Hematopoietic multipotent progenitor cell treated with erythropoietin and hydrocortisone succinate and interleukin-3 and kit ligand, for 4 days (in vitro differentiated cells): Measurements from ENCODE around the gene CREB3L2.
A peak's percentile ranks its signal among the peaks of the same experiment; 100 is the strongest.

Experiments
- DNase-seq: peaks from one replicate; pipeline ENCODE4 v3.0.0-alpha.2; 2015

The CREB3L2 gene

DNA sequence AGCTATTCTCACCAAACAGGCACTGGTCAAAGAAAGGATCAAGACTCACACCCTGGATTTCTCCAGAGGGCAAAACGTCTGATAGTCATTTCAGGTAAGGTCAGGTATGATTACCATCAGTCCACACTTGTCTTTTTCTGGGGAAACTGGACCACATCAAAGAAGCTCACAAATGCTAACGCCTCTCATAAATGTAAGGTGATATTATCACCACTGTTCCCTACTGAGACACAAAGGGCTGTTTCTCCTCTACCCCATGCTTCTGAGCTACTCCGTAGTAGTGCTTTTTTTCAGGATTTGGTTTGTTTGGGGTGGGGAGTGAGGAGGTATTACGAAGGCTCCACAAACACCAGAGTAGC is 51.6 kb downstream of the CREB3L2 start:
- no peak for DNase-seq

DNA sequence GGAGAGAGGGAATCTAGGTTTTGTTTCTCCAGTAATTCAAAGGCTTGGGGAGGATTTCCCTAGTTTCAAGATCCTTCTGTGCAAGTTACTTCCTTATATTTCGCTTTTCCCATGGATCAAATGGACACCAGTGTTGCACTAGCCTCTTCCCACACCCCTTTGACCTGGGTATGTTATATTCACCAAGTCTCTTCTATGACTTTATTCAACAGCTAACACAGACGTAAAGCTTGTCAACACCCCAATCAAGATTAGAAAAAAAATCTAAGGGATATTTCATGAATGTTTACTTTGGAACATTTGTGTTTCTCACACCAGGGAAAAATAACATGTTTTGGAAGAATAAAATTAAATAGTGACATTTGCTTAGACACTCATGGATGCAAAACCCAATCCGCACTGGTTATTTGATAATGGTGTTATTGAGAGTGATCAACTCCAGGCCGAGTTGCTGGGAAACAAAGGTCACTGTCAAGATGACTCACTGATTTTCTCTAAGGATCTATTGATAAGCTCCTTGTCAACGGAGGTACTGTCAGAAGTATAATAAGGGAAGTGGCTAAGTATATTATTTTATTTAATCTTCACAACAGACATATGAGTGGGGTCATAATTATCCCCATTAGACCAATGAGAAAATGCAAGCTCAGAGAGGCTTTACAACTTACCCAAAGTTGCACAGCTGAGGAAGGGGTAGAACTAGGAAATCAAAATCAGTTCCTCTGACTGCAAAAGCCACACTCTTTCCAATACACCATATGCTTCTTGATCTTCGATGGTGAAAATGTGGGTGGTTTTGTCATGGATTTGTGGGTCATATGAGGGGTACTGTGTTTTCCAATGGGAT is 52.2 kb downstream of the CREB3L2 start:
- DNase-seq, result no peak

DNA sequence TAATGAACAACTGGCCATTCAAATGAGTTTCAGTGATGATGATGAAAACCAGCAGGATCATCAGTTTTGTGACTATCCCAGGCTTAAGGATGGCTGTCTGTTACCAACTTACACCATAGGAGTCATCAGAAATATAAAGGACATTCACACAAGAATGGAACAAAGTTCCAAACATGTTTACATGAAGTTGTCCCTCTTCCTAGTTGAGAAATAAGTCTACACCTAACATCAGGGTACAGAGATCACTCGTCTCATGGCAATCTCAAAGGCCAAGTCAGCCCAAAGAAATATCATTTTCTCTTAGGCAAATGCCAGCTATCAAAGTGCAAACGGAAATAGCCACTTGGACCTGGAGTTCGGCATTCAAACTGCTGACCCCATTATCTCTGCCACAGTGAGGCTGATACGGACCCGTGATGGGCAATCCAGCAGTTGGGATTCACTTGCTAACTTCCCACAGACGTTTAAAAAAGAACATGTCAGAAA is 53.0 kb downstream of the CREB3L2 start:
- DNase-seq, result no peak

DNA sequence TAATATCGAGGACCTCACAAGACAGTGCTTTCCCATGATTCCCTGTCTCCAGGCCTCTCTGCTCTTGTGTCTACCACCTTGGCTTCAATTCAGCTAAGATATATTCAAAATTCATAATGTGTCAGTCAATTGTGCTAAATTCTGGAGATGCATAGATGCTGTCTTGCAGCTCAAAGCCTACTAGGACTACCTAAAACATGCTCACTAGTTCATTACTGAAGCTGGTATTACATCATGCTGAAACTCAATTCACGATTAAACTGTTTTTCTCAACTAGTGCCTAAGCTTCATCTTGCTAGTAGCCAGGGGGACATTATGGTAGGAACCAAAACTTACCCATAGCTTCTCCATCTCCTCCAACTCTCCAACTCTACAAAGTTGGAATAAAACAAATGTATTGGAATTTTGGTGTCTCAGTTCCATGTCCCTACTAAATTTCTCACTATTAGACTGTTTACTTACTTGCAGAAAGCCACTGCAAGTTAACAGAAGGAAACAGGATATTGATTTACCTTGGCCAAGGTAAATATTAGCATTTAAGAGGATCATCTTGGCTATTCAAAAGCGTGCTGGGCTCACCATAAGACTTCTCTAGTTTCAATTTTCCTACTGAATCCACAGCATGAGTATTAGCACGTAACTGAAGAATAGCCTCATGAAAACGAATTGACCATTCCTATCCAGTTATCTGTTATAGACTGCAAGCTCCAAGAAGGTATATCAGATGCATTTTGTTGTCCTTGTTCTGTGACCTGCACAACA is 53.6 kb downstream of the CREB3L2 start:
- DNase-seq, result no peak

DNA sequence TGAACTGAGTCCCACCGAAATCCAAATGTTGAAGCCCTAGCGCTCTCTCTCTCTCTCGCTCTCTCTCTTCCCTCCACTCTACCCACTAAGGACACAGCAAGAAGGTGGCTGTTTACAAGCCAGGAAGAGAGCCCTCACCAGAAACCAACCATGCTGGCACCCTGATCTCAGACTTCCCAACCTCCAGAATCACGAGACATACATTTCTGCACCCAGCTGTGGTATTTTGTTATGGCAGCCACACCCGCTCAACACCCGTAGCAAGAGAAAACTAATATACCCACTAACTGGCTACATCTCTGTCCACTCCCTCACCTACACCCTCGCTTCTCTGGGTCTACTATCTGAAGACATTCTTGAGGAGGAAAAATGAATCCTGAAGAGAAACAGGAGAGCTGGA is 54.8 kb downstream of the CREB3L2 start:
- DNase-seq, result no peak

DNA sequence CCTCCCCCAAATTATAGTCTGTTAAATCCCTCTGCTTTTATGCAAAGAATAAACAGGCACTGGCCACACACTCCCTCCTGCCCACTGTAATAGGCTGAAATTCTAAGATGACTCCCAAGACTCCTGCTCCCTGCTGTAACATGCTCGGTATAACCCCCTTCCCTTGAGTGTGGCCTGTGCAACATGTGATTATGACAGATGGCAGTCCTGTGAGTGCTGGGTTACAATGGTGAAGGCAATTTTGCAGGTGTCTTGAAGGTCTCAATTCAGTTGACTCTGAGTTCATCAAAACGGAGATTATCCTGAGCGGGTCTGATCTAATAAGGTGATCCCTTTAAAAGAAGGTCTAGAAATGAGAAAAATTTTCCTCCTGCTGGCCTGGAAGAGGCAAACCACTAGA is 55.9 kb downstream of the CREB3L2 start:
- no peak for DNase-seq

DNA sequence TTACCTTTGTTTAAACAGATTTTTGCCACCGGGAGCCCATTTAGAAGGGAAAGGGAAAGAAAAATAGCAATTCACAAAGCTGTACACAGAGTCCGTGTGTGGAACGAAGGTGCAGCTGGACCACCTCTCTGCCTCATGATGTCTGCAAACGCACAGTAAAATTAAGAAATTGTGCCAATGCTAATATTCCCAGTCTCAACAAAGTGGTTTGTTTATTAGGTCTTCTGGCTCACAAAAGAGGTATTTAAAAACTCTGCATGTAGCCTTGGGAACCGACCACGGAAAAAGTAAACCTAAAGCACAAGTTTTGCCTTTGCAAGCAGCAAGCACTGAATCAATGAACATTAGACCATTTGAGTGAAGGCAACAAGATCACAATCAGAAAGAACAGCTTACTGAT is 57.7 kb downstream of the CREB3L2 start:
- no peak for DNase-seq

DNA sequence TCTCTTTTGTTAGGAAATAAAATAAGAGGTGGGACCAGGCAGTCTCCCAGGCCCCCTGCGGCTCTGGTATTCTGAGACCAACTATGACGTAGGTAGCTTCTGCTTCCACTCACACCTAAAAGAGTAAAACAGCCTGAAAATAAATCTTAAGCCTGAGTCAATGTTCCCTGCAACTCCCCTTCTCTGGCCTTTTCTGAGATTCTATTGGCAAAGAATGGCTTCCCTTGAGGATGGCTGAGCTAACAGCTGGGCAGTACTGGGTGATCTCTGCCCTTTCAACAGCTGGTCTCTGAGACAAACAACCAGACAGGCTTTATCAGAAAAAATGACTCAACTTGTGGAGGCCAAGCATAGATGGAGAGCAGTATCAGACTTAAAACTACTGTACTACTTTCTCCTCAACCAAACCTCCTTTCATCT is 58.7 kb downstream of the CREB3L2 start:
- DNase-seq, result peak; percentile 49

DNA sequence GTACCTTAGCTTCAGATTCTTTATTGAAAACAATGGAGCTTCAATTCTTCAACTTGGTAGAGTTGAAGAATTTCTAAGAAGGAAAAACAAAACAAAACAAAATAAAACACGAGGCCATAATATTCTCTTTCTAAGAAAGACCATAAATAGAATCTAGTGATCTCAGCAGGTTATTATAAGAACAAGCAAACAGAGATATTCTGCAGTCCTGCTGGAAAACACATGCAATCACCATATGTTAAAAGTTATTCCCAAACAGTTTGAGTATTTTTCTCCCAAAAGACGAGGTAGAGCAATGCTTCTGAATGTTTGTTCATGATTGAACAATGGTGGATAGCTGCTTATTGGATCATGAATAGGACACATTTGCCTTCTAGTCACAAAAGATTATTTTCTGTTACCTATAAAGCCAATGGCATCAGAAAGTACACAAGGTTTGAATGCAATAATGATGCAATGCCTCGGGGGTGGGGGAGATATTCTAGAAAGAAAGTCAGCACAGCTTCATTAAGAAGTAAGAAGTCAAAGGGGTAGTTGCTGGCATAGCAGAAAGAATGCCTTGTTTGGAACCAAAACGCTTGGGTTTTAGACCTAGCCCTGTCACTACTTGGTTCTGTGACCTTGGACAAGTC is 59.3 kb downstream of the CREB3L2 start:
- DNase-seq, result no peak

DNA sequence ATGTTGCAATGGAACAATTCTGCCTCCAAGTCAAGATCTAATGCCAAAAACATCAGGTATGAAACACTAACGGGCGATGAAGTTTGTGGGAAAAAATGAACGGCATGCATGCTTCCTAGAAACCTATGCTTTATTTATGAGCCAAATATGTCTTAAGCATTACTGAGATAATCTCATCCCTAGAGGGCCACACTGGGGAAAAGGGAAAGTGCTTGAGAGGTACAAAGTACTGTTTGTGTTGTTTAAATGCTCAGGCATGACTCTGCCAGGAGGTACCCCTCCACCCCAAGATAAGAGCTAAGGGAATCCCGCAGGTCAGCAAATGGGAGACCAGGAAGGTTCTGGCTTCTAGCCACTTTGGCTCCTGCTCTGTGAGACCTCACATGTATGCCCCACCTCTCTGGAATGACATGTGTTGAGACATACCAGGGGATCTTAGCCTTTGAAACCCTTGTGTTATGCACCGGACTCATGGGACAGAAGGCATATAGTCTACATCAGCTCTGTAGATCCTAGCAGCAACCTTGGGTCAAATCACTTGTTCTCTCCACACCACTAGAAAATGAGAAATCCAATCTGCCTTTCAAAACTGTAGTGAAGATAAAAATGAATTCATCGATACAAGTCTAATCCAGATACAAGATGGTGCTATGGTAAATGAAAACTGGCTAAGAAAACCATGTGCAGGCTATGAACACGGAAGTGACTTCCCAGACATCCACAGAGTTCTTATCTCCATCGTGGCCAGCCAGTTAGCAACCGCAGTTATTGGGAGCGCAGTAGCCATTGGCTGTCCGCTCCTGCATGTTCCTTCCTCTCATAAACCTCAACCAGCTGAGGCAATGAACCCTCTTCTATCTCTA is 61.0 kb downstream of the CREB3L2 start:
- no peak for DNase-seq

DNA sequence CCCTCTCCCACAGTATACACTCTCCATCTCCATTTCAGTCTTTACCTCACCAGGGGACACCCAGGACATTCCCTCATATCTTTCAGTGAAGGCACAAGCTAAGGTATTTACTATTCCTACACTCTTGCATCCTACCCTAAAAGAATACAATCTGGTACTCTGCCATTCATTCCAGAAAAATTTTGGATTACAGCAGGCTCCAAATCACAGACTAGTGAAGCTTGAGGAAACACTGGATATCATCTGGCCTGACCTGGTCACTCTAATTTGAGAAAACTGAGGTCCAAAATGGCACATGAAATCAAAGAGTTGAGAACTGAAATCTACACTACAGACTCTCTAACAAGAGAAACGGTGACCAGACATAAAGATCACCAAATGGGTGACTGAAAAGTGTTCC is 61.7 kb downstream of the CREB3L2 start:
- DNase-seq, result no peak

DNA sequence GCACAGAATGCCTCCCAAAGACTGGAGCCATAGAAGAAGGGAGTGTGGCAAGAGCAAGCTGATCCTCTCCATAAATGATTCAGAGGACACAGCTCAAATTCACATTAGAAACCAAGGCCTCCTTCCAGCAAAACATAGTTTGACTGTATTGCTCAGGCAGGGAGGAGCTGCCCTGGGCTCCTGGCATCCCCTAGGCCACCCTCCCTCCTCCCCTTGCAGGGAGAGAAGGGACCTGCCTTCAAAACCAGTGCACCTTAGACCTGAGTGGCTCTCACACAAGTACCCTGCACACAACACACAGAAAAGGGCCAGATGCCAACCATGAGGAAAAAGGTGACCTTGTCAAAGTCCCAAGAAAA is 64.7 kb downstream of the CREB3L2 start:
- DNase-seq, result no peak

DNA sequence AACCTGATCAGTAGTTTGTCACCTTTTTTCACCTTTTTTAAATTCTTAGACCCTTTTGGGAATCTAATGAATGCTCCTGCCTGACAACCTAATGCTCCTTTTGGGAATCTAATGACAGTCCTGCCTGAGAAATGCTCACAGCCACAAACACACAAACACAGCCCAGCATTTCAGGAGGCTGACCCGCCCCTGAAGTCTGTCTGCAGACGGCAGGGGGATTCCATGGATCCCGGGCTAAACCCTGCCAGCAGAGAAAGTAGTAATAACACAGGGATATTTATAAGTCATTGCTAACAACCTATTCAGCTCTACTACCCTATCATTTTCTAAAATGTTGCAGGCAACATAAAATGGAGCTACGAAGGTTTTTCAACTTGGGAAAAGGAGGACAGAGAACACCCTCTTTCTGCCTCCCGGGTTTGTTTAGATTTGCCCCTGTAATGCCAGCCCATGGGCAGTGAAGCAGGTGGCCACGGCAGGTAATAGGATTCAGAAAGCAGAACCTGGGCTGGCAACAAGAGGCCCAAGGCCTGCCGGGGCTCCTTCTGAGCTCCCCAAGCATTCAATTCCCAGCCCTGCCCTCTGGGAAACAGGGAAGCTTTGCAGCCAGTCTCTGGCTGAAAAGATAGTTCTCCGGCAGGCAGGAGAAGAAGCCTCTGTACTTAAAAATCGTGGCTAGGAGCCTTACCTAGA is 65.2 kb downstream of the CREB3L2 start:
- DNase-seq, result no peak

DNA sequence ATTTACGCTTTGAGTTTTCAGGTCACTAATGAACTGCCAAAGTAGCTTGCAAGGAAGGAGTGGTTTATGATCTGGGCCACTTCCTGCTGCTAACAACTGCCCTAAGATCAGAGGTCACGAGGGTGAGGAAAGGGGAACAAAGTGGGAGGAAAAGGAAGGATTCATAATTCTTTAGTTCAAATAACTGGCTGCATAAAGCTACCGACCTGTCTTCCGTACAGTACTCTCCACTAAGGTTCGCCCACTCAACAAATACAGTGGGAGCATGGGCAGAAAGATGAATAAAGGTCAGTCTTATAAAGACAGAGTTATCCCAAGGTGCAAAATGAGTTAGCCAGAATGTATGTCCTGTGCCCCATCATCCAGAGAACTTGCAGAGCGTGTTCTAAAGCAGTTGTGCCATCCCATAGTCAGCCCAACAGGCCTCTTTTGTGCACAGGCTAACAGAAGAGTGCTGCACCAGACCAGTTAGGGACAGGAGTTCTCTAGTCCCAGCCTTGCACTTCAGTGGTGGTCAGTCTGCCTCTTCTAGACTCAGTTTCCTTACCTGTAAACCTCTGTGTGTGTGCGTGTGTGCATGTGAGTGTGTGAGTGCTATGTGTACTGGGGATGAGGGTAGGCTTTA is 65.9 kb downstream of the CREB3L2 start:
- DNase-seq, result peak; percentile 89

DNA sequence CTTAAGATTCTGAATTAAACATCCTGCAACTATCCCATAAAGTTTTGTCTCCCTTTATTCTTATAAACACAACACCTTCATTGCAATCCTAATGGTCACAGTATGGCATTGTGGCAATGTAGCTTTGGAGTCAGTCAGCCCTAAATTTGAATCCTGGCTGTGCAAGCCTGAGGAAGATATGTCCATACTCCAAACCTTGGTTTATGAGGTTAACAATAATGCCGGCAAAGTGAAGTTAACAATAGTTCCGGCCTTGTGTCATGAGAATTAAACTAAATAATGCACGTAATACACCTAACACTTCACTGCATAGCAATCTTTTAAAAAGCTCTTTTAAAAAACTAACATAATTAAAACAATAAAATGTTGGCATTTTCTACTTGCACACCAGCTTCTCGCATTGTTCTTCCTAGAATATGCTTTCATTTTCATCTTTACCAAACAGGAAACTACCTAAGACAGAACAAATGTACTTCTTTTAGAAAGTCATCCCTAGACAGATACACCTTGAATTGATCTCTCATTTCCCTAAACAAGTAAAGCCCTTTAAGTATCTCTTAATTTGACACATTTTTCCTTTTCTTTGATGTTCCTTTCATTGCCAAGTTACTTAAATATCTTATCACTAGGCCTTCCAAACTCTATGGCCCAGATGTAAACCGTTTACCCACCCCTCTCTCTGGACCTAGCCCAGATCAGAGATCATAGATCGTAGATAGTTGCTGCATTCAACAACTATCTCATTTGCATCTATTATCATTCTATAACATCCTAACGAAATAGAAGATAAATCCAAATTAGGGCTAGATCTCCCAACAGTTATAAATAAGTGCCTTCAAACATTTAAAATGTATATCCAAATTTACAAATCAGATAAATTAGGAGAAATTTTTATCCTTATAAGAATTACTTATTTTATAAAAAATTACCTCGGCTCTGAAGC is 66.7 kb downstream of the CREB3L2 start:
- DNase-seq, result no peak

DNA sequence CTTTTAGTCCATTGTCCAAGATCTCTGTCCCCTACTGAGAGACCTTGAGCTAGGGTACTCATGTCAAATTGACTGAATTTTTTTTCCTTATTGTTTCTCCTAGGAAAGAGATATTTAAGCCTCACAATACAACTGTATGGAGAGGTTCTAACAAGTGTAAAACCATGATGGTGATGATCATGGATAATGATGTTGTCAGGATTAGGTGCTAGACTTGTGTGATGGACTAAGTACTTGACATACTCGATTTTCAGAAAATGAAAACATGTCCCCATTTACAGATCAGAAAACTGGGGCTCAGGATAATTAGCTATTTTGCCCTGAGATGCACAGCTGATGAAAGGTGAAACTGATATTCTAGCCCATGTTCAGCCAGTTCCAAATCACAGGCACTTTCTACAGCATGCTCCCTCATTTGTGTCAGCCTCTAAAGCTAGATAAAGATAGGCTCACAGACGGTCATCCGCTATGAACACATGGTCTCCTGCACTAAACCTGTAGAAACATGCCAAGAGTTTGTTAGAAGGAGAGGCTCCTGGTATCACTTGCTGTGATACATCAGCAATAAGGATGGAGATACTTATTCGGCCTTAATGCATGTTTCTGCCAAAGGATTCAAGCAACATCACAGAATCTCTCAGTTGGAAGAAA is 67.6 kb downstream of the CREB3L2 start:
- peak; percentile 50 for DNase-seq

DNA sequence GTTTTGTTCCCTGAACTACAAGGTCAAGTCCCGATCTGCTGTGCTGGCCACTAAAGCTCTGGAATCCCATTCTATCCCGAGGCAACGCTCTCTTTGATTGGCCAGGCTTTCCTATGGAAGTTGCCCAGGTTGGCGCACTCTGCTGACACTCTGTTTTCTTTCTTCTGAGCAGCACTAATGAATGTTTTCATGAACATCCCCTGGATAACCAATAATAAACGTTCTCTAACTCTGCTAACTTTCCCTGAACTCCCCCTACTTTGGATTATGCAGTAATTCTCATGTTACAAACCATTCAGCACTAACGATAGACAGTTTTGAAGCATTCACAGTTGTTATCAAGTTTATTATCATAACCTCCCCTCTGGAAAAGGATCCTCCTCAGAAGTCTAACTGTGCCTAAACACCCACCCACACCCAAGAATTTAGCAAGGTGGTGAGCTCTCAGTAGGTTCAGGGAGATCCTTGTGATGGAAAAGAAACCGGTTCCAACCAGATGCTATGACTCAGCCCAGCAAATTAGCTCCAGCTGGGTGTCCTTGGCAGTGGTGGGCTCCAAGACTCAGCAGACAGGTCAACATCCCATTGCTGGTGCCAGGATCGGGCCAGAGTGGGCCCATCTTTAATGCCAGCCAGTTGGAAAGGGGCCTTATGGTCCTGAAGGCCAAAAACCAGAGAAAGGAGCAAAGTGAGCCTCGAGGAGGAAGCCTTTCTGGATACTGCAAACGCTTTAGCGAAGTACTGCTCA is 68.4 kb downstream of the CREB3L2 start:
- DNase-seq, result peak; percentile 60

DNA sequence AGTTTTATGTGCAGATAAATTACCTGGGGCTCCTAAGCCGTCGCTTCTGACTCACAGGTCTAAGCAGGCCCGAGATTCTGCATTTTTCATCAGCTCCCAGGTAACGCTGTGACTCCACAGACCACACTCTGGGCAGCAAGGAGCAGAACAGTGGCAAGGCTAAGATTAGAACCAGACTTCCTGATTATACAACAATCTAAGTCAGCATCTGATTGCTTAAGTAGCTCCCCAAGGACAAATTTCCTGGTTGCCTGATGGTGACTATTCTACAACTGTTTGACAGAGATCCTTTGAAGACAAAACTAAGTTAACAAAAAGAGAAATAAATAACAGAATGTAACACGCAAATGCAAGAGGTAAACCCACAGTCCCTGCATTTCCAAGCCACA is 69.0 kb downstream of the CREB3L2 start:
- peak; percentile 58 for DNase-seq

DNA sequence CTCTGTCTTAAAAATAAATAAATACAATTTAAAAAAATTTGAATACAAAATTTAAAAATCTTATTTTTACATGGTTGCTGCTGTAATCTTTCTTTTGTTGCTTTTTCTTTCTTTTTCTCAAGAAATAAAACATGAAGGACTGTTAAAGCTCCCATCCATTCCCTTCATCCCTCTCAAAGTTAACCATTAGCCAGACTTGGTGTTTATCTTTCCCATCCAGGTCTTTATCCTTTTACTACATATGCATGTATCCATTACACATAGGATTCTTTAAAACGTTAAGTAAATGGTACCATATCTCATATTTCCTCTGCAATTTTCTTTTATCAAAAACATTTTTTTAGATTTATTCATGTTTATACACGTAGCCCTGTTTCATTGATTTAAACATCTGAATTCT is 70.1 kb downstream of the CREB3L2 start:
- no peak for DNase-seq
